ENCODE measurements around the gene IFNAR2.
A peak's percentile ranks its signal among the peaks of the same experiment; 100 is the strongest.

The IFNAR2 gene

DNA sequence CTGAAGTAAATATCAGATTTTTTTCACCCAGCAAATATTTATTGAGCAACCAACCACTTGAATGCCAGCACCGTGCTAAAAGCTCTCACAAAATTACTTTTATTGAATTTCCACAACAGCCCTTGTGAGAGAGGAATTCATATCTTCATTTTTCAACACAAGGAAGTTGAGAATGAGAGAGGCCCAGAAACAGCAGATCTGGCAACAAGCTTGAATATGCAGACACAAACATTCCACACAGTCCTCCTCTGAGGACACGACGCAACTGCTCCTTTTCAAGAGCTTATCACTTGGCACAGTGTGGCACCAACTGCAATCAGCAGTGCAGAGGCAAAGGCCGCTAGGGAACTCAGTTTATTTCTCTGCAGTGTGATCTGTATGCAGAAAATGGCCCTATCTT is 32.2 kb upstream of the IFNAR2 start:
- Histone ChIP-seq H3K36me3 (no peaks in the 10 kb centered on the region), H3K4me3 (ENCODE audit: low read depth, low read length) (no peak overlapping the region), H3K27me3 (peaks cover 12% of the 10 kb centered on the region; the same call in 1 of the 2 replicates), H3K4me1 (no peaks in the 10 kb centered on the region), H3K9me3 (no peaks in the 10 kb centered on the region)
- DNase-seq = no peak
- TF ChIP-seq, protein P1, sequence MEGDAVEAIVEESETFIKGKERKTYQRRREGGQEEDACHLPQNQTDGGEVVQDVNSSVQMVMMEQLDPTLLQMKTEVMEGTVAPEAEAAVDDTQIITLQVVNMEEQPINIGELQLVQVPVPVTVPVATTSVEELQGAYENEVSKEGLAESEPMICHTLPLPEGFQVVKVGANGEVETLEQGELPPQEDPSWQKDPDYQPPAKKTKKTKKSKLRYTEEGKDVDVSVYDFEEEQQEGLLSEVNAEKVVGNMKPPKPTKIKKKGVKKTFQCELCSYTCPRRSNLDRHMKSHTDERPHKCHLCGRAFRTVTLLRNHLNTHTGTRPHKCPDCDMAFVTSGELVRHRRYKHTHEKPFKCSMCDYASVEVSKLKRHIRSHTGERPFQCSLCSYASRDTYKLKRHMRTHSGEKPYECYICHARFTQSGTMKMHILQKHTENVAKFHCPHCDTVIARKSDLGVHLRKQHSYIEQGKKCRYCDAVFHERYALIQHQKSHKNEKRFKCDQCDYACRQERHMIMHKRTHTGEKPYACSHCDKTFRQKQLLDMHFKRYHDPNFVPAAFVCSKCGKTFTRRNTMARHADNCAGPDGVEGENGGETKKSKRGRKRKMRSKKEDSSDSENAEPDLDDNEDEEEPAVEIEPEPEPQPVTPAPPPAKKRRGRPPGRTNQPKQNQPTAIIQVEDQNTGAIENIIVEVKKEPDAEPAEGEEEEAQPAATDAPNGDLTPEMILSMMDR (IDR thresholded peaks at IDR 0.05; ENCODE audit: low read depth, low read length) = no peak

DNA sequence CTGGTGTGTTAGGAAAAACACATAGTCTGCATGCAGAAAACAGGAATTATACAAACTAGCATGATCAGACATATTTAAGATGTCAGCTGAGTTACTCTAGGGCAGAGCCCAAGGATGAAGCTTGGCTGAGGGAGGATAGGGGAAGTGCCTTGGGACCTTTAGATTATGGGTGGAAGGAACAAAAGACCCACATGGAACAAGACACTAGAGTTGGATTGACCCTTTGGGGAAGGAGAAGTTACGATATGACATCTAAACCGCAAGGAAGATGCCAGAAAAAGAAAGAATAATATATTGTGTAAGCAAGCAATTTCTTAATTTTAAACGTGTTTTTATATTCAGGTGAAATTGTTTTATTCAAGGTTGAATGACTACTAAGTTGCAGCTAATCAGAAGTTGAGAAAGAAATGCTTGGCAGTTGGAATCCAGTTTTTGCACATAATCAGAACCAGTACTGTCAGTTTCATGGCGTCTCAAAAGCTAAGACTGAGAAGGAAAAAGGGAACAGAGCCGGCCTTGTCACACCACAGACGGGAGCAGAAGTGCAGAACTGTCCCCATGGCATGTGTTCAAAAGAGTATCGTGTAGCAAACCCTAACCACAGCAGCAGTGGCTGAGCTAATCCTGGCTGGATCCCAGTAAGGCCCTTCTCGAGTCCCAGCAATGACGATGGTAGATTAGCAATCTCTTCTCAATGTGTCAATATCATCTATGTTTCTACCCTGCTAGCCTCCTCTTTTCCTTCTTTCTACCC is 31.2 kb upstream of the IFNAR2 start:
- no peak for DNase-seq

DNA sequence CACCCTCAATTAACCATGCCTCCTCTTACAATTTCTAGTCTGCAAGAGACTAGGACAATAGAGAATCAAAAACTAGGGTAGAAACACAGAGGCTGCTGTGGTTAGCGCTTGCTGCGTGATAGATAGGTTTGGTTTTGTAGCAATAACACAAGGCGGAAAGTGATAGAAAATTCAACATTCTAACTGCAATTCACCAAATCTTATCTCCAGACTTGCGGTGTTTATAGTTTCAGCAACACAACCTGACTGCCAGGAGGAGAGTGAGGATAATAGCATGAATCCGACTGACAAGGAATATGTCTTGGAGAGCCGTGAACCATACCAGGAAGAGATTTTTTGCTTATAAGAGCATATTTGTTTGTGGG is 30.7 kb upstream of the IFNAR2 start:
- Histone ChIP-seq H3K36me3 (no peaks in the 10 kb centered on the region), H3K4me3 (ENCODE audit: low read depth, low read length) (no peak overlapping the region), H3K9me3 (no peaks in the 10 kb centered on the region), H3K27me3 (peaks cover 9% of the 10 kb centered on the region; the same call in 1 of the 2 replicates), H3K4me1 (no peaks in the 10 kb centered on the region)
- TF ChIP-seq, protein P1 (IDR thresholded peaks at IDR 0.05; ENCODE audit: low read depth, low read length) = no peak
- no peak for DNase-seq

More for the DNA sequence above, 31.2 kb upstream of the IFNAR2 start:
- Histone ChIP-seq H3K27me3 (peaks cover 9% of the 10 kb centered on the region; the same call in 1 of the 2 replicates), H3K4me3 (ENCODE audit: low read depth, low read length) (no peak overlapping the region), H3K4me1 (no peaks in the 10 kb centered on the region), H3K36me3 (no peaks in the 10 kb centered on the region), H3K9me3 (no peaks in the 10 kb centered on the region)
- TF ChIP-seq, protein P1 (IDR thresholded peaks at IDR 0.05; ENCODE audit: low read depth, low read length) = no peak

GRCh38 chr21:33199516-33200217 is 30.1 kb upstream of the IFNAR2 start:
- TF ChIP-seq, protein P1 (IDR thresholded peaks at IDR 0.05; ENCODE audit: low read depth, low read length) = peak; percentile 91

DNA sequence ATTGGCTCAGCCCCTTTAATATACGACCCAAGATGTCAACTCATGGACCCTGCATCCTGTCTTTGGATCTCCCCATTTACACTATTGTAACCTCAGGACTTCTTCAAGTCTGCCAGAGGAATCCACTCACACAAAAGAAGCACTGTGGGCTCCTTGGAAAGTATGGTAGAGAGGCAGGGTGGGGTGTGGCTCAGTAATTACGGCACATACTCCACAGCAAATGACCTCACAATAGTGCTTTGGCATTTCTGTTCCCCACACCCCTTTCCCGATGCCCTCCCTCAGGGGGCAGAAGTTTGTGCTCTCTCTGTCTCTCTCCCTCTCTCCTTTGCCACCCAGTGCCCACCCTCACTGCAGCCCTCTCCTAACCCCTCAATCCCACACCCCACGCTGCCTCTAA is 27.8 kb upstream of the IFNAR2 start:
- H3K27me3 ChIP-seq = no peaks in the 10 kb centered on the region
- no peaks in the 10 kb centered on the region for H3K9me3 ChIP-seq
- H3K4me3 ChIP-seq (ENCODE audit: low read depth, low read length) = no peak overlapping the region
- no peaks in the 10 kb centered on the region for H3K36me3 ChIP-seq
- DNase-seq = no peak
- no peaks in the 10 kb centered on the region for H3K4me1 ChIP-seq
- TF ChIP-seq, protein P1 (IDR thresholded peaks at IDR 0.05; ENCODE audit: low read depth, low read length) = no peak

More at GRCh38 chr21:33199516-33200217, 30.1 kb upstream of the IFNAR2 start:
- no peaks in the 10 kb centered on the region for H3K4me1 ChIP-seq
- H3K27me3 ChIP-seq = 0 out of 2 replicates have a peak, but pooled peaks cover 9% of the 10 kb centered on the region
- H3K9me3 ChIP-seq = no peaks in the 10 kb centered on the region
- no peaks in the 10 kb centered on the region for H3K36me3 ChIP-seq
- peak; percentile 78 for DNase-seq
- H3K4me3 ChIP-seq (ENCODE audit: low read depth, low read length) = no peak overlapping the region

Data from BE2C (cell line).